ENCODE measurements around the gene BLZF1.
A peak's percentile ranks its signal among the peaks of the same experiment; 100 is the strongest.

GRCh38 chr1:169327875-169328274 is 40.1 kb upstream of the BLZF1 start:
- TF ChIP-seq POLR2A (IDR thresholded peaks at IDR 0.05; ENCODE audit: low read length) = peak; percentile 30
- TF ChIP-seq GATA1 (IDR thresholded peaks at IDR 0.05; ENCODE audit: low read depth, low read length) = peak; percentile 16
